Skin of body (tissue), 3 donors: ENCODE measurements around the gene NOP58. TPM values are rescaled to one million over a fixed set of nuclear protein-coding genes. Genes with fewer than 3 reads are reported as not detected.
A peak's percentile ranks its signal among the peaks of the same experiment; 100 is the strongest.
"Not testable (repeated sequence)": the region's sequence is repeated elsewhere in the genome, so short reads cannot be mapped to it uniquely, and the experiment has no call there.

Source experiments
- DNase-seq: peaks from one replicate; lab custom pipeline; 2025; lab: John Stamatoyannopoulos, UW
- small RNA-seq: library from RNA; depleted of rRNA; stranded (forward); fragments of <200 nt; gene quantifications from one replicate; pipeline ENCODE3, GENCODE V24; 2014; ENCODE audit warnings: low replicate concordance
- total RNA-seq: library from RNA; depleted of rRNA; stranded (reverse); fragments of >200 nt; gene quantifications from one replicate; pipeline ENCODE4 v1.2.3, GENCODE V29; 2014

The NOP58 gene
- total RNA-seq, 1 donor from 2014 or later, result 76.4 TPM

DNA sequence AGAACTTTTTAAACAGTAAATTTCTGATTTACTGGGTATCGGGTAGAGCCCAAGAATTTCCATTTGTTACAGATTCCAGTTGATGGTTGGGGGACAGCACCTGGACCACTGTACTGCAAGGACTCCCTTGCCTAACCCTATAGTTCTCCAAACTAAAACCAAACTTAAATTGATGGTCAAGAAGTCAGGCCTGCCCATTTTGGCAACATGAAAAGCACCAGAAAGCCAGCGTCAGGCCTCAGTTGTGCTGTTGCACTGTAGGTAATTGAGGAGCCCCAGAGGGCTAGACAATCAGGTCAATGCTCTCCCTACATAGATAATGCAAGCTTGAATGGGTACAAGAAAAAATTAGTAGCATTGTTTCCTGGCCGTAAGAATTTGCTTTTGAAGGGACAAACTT, 40.5 kb downstream of the NOP58 start:
- no peak for DNase-seq

DNA sequence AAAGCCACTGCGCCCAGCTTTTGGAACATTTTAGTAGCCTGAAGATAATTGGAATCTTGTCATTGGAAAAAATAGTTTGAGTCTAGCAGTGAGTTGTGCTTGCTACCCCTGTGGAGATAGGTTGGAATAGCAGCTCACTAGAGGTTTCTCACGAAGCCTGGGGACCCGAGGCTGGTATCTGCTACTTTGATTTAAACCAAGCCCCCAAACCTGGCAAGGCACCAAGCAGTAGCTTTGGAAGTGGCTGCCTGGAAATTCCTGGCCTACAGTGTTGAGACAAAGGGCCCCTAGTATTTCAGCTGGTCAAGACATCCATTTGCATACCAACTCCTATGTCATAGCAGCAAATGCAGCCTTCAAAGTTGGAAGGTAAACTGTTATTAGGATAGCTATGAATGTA, 42.1 kb downstream of the NOP58 start:
- no peak for DNase-seq

DNA sequence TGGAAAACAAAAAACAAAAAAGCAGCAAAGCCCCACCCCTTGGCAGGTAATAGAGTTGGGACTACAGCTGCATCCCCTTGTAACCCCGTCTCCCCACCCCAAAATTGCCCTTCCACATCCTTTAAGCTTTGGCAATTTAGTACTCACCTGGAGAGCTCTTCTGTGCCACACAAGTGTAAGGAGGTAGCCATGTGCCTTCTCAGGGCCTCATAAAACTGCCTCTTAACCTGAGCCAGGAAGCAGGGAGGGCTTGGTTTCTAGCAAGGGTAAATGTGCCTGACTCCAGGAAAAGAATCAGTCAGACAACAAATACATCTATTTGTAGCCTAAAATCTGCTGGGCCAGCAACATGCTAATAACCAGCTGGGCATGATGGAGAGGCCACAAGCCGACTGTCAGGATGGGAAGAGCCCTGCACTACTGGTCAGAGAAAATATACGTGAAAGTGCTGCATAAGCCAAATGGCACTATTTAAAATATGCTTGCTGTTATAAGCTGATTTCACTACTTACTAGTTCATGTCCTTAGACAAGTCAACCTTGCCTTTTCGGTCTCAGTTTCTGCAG, 46.3 kb downstream of the NOP58 start:
- DNase-seq, result no peak

DNA sequence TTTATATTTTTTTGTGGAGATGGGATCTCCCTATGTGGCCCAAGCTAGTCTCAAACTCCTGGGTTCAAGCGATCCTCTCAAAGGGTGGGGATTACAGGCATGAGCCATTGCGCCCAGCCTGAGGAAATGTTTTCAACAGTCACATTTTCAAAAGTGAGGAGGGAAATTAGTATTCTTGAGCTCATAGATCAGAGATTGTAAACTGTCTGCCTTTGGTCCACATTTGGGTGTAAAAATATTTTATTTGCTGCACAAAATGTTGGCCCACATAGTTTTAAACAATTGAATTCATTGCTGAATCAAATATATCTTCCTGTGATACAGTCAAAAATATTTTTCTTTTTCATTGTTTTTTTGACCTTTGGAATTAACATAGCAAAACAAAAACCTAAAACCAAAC, 48.6 kb downstream of the NOP58 start:
- no peak for DNase-seq

DNA sequence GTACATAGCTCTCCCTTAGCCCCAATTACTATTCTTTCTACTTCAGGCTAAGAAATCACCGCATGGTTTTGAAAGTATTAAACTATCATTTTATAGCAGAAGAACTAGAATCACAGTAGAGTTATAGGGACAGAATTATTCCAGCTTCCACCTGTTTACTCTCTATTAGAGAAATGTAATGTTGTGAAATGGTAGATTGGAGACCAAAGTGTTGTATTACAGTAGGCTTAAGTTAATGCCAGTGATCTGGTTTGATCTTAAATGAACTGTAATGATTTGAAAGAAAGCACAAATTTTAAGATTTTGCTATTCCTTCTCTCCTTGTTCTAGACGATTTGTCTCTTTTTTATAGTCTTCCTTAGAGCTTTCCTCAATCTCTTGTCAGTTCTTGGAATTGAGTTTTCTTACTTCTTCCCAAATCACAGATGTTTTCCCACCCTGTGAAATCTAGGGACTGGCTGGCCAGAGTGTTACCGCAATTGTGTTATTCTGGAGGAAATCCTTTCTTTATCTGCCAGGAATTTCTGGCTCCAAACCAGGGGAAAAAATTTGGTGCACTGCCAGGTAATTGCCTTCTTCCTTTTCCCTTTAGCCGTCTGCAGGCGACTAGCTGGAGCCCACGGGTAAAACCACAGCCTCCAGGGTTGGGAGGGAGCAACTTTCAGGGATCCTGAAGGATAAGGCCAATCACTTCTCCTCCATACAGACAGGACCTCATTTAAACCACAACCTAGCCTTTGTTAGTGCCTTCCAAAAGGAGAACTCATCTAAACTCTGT, 51.7 kb downstream of the NOP58 start:
- peak; percentile 37 for DNase-seq

DNA sequence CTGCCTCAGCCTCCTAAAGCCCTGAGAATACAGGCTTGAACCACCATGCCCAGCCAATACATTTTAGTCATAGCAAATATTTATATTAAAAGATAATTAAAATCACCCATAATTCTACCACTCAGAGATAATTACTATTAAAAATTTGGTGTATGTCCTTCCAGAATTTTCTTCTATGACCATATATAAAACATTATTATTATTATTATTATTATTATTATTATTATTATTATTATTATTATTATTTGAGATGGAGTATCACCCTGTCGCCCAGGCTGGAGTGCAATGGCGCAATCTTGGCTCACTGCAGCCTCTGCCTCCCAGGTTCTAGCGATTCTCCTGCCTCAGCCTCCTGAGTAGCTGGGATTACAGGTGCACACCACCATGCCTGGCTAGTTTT, 54.8 kb downstream of the NOP58 start:
- not testable (repeated sequence) for DNase-seq

DNA sequence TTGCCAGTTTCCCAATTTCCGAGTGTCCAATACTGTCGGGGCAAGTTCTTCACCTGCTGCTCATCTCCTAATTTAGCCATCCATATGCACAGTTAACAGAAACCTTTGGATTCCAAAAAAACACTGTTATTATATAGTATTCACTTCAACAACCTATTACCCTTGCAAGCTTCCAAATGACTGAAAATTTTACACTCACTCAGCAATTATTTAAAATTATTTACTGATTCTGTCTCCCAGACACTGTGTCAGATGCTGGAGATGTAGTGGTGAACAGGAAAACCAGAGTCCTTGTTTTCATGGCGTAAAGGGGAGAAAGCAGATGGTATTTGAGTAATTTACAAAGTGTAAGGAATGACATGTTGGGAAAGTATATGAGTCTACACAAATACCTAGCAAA, 56.9 kb downstream of the NOP58 start:
- DNase-seq, result no peak

DNA sequence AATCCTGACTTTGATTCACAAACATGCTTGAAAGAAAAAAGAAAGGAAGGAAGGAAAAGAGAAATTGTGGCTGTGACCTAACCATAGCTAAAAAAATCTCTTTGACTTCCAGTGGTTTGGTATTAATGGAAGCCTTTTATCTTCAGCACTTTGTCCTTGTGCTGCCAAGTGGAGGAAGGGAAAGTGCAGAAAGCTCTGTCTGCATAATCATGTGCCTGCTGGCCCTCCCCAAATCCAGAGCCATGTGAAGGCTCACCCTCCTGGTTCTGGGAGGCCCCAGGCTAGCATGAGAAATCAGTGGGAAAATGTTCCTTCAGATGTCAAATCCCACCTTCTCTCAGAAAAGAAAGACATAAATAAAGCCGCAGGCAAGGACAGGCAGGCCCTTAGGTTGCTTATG, 62.3 kb downstream of the NOP58 start:
- DNase-seq, result no peak

DNA sequence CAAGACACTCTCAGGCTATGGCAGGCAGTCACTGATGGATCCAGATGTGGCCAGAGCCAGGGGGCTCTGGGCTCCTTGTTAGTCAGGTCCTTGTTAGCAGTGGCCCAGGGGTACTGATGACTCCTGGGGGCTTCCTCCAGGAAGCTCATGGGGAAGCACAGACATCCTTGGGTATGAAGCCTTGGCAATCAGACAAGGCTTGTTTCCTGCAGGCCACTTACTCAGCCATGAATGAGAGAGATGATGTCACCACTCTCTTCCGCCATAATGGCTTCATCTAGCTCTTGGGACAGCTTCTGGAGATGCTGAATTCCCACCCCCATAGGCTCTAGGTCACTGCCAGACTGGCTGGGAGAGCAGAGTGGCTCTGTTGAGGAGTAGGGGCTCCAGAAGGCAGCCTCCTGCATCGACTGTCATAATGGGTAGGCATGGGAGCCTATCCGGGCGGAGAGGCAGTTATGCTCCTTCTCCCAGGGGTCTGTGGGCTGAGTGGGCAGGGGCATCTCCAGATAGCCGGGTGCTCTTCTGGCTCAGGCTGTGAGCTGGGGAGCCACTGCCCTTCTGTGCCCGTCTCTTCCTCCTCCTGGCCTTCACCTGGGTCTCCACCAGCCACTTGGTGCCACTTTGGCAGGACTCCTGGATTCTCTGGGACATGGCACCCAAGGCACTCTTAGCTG, 70.4 kb downstream of the NOP58 start:
- peak; percentile 8 for DNase-seq

DNA sequence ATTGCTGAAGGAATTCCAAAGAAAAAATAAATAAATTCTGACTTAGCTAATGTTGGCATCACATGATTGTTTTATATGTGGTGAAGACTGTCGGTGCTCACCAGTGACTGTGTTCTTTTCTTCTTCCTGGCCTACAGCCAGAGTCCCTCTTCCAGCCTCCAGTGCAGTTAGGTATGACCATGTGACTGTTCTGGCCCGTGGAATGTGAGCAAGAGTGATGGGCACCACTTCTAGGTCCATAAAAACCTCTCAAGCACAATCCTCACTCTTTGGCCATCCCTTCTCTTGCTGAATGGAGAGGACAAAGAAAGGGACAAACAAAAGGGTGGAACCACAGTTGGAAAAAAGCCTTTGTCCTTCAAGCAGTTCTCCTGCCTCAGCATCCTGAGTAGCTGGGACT, 71.6 kb downstream of the NOP58 start:
- no peak for DNase-seq

DNA sequence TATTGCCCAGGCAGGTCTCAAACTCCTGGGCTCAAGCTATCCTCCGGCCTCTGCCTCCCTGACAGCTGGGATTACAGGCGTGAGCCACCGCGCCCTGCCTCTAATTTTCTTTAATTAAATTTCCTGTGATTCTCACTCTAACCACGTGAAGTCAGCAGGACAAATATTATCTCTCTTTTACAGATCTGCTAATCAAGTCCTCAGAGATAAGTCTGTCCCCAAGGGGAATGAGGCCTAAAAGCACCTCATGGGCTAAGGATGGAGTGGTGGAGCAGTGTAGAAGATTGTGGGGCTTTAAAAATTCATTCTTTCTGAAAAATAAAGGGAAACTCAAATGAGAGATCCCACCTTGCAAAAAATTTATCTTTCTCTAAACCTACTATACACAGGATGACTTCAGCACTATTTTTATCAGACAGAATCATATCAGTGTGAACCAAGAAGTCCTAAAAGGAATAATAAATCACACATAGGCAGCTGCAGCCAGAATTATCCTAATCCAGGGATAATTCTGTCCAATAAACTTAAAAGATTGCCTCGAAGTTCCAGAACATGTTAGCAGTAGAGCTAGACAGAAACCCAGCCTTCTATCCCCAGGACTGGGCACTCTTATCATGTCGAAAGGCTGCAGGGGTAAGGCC, 72.3 kb downstream of the NOP58 start:
- no peak for DNase-seq

DNA sequence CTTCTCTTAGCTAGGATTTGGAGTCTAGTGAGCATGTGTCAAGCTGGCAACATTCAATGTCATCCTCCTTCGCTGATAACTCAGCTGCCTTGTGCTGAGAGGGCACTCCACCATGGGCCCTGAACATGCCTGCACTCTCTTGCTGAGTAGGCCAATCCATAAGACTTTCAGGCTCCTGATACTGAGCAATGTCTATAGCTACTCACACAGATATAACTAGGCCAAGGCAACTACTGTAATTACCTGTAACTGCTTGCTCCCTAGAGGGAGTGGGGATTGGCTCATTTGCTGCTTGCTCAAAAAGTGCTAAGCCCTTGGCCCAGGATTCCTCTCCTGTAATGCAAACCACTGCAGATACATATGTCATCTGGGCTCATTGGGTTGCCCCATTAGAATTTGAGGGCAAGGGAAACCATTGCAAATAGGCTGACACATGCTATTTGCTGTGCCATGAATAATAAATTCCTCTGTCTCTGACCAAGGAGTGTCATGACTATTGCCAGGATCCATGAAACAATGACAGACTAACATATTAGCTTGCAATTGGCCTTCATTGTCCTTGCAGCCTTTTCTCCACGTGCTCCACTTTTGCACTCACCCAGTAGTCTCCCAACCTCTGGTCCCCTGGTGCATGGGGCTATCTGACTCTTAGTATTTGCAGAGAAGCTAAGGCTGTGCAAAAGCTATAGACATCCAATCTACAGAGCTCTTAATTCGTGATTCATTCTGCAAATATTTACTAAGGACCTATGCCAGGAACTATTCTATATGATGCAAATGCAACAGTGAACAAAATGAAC, 73.7 kb downstream of the NOP58 start:
- no peak for DNase-seq

DNA sequence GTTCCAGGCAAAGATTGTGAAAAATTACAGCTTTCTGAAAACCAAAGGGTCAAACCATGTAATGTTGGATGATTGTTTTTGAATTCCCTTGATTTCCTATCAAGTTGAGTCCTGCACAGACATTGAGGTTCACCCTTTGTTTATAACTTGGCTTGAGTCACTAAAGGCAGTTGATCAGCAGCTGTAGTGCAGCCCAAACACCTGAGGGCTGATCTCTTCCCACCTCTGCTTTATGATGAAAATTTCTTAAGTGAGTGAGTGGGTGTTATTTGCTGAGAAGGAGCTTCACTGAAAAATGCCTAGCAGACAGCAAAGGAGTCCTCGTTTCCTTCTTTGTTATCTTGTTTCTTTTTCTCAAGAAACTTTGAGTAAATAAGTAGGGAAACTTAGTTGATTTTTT, 78.6 kb downstream of the NOP58 start:
- no peak for DNase-seq

DNA sequence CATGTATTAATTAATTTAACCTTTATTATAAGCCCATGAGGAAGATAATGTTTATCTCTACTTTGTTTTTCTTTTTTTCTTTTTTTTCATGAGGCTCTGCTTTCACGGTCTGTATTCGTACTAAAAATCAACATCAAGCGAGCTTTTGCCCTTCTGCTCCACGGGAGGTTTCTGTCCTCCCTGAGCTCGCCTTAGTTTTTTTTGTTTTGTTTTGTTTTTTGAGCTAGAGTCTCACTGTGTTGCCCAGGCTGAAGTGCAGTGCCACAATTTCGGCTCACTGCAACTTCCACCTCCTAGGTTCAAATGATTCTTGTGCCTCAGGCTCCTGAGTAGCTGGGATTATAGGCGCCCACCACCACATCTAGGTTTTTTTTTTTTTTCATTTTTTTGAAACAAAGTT, 80.6 kb downstream of the NOP58 start:
- DNase-seq, result no peak

Small RNA genes within 50 kb of the gene (small RNA-seq; reads per million reads assigned to genes)
- gene AC079354.2 (not detected), gene RF00575 (not detected), gene RN7SL753P (not detected), gene SNORD11 (11.7 reads per million, percentile 93 among the genes with 10 or more reads in this experiment), gene SNORD11B (32.4 reads per million, percentile 95 among the genes with 10 or more reads in this experiment), gene SNORD70 (136 reads per million, percentile 97 among the genes with 10 or more reads in this experiment)

Other genes starting within 250 kb of the NOP58 start
- gene FZD7, start 231.9 kb upstream of the NOP58 start, total RNA-seq, result 50.2 TPM
- 0.10 TPM for gene KIAA2012, start 192.5 kb upstream of the NOP58 start, total RNA-seq
- gene SUMO1, start 27.2 kb upstream of the NOP58 start, total RNA-seq, result 80.5 TPM
- 37.9 TPM for gene BMPR2, start 110.6 kb downstream of the NOP58 start, total RNA-seq